ENCODE measurements around the gene LTBP3.

Gene LTBP3

GRCh38 chr11:65591939-65592857 is 34.0 kb upstream of the LTBP3 start:
- H3K4me1 Mint-ChIP-seq = peaks cover 37 to 64% of the 10 kb centered on the region in 2 donors
- no peaks in the 10 kb centered on the region for H3K27me3 Mint-ChIP-seq
- ATAC-seq (replicated peaks) = no peak
- H3K9me3 Mint-ChIP-seq = no peaks in the 10 kb centered on the region
- DNase-seq = no peak
- H3K4me3 Mint-ChIP-seq = no peak overlapping the region
- H3K36me3 Mint-ChIP-seq = peaks cover 41 to 65% of the 10 kb centered on the region in 2 donors
- no peak overlapping the region for H3K27ac Mint-ChIP-seq

GRCh38 chr11:65590240-65590738 is 32.1 kb upstream of the LTBP3 start:
- H3K9me3 Mint-ChIP-seq = no peaks in the 10 kb centered on the region
- no peak overlapping the region for H3K4me3 Mint-ChIP-seq
- DNase-seq = no peak
- ATAC-seq (replicated peaks) = no peak
- H3K4me1 Mint-ChIP-seq = peaks cover 43 to 74% of the 10 kb centered on the region in 2 donors
- H3K27me3 Mint-ChIP-seq = no peaks in the 10 kb centered on the region
- peak overlapping the region; percentile 76 for H3K27ac Mint-ChIP-seq
- H3K36me3 Mint-ChIP-seq = peaks cover 48 to 70% of the 10 kb centered on the region in 2 donors

GRCh38 chr11:65589444-65590239 is 31.5 kb upstream of the LTBP3 start:
- DNase-seq (peak; percentile 64), ATAC-seq (replicated peaks) (peak; percentile 35 to 43)
- Mint-ChIP-seq H3K36me3 (peaks cover 45 to 67% of the 10 kb centered on the region in 2 donors), H3K27ac (peak overlapping the region; percentile 97), H3K4me1 (peaks cover 40 to 68% of the 10 kb centered on the region in 2 donors), H3K9me3 (no peaks in the 10 kb centered on the region), H3K4me3 (peak overlapping the region; percentile 78), H3K27me3 (no peaks in the 10 kb centered on the region)

GRCh38 chr11:65588199-65589054 is 30.3 kb upstream of the LTBP3 start:
- Mint-ChIP-seq H3K27ac (peak overlapping the region; percentile 97), H3K4me1 (peaks cover 44 to 63% of the 10 kb centered on the region in 2 donors), H3K27me3 (no peaks in the 10 kb centered on the region), H3K9me3 (no peaks in the 10 kb centered on the region), H3K4me3 (peak overlapping the region; percentile 78), H3K36me3 (peaks cover 47 to 68% of the 10 kb centered on the region in 2 donors)
- DNase-seq (peak; percentile 92), ATAC-seq (replicated peaks) (peak; percentile 88 to 89)

- Mint-ChIP-seq H3K9me3 (no peaks in the 10 kb centered on the region), H3K27ac (peak overlapping the region; percentile 97), H3K27me3 (no peaks in the 10 kb centered on the region), H3K36me3 (peaks cover 58 to 76% of the 10 kb centered on the region in 2 donors), H3K4me3 (peak overlapping the region; percentile 57 to 66), H3K4me1 (peaks cover 58 to 67% of the 10 kb centered on the region in 2 donors)
- DNase-seq (no peak), ATAC-seq (replicated peaks) (no peak)
Measured at GRCh38 chr11:65586676-65587075, 28.5 kb upstream of the LTBP3 start.

- no peaks in the 10 kb centered on the region for H3K9me3 Mint-ChIP-seq
- peak overlapping the region; percentile 28 to 56 for H3K4me3 Mint-ChIP-seq
- H3K27me3 Mint-ChIP-seq = no peaks in the 10 kb centered on the region
- no peak for ATAC-seq (replicated peaks)
- DNase-seq = no peak
- peak overlapping the region; percentile 97 for H3K27ac Mint-ChIP-seq
- peaks cover 60 to 74% of the 10 kb centered on the region in 2 donors for H3K36me3 Mint-ChIP-seq
- H3K4me1 Mint-ChIP-seq = peaks cover 60 to 70% of the 10 kb centered on the region in 2 donors
Measured at GRCh38 chr11:65586247-65586630, 28.1 kb upstream of the LTBP3 start.

GRCh38 chr11:65585396-65586246 is 27.5 kb upstream of the LTBP3 start:
- Mint-ChIP-seq H3K27ac (peak overlapping the region; percentile 97), H3K4me1 (peaks cover 61 to 74% of the 10 kb centered on the region in 2 donors), H3K4me3 (peak overlapping the region; percentile 28 to 56), H3K9me3 (no peaks in the 10 kb centered on the region), H3K27me3 (no peaks in the 10 kb centered on the region), H3K36me3 (peaks cover 58 to 78% of the 10 kb centered on the region in 2 donors)
- DNase-seq (no peak), ATAC-seq (replicated peaks) (no peak)

- no peak for DNase-seq
- peak overlapping the region; percentile 44 for H3K27ac Mint-ChIP-seq
- ATAC-seq (replicated peaks) = no peak
- peaks cover 57 to 80% of the 10 kb centered on the region in 2 donors for H3K36me3 Mint-ChIP-seq
- H3K4me1 Mint-ChIP-seq = peaks cover 57 to 71% of the 10 kb centered on the region in 2 donors
- H3K27me3 Mint-ChIP-seq = no peaks in the 10 kb centered on the region
- no peaks in the 10 kb centered on the region for H3K9me3 Mint-ChIP-seq
- H3K4me3 Mint-ChIP-seq = no peak overlapping the region
Measured at GRCh38 chr11:65584723-65585171, 26.6 kb upstream of the LTBP3 start.

GRCh38 chr11:65584106-65584505 is 25.9 kb upstream of the LTBP3 start:
- peak overlapping the region; percentile 44 for H3K27ac Mint-ChIP-seq
- no peaks in the 10 kb centered on the region for H3K27me3 Mint-ChIP-seq
- DNase-seq (no peak), ATAC-seq (replicated peaks) (no peak)
- no peaks in the 10 kb centered on the region for H3K9me3 Mint-ChIP-seq
- peaks cover 55 to 67% of the 10 kb centered on the region in 2 donors for H3K4me1 Mint-ChIP-seq
- no peak overlapping the region for H3K4me3 Mint-ChIP-seq
- peaks cover 60 to 83% of the 10 kb centered on the region in 2 donors for H3K36me3 Mint-ChIP-seq

GRCh38 chr11:65583589-65583988 is 25.4 kb upstream of the LTBP3 start:
- peak overlapping the region; percentile 62 for H3K27ac Mint-ChIP-seq
- DNase-seq (no peak), ATAC-seq (replicated peaks) (no peak)
- peak overlapping the region in 1 of 2 donors; percentile 2 for H3K4me3 Mint-ChIP-seq
- H3K4me1 Mint-ChIP-seq = peaks cover 52 to 67% of the 10 kb centered on the region in 2 donors
- peaks cover 58 to 83% of the 10 kb centered on the region in 2 donors for H3K36me3 Mint-ChIP-seq
- no peaks in the 10 kb centered on the region for H3K27me3 Mint-ChIP-seq
- H3K9me3 Mint-ChIP-seq = no peaks in the 10 kb centered on the region

- ATAC-seq (replicated peaks) = no peak
- peak overlapping the region in 1 of 2 donors; percentile 3 for H3K4me3 Mint-ChIP-seq
- no peaks in the 10 kb centered on the region for H3K9me3 Mint-ChIP-seq
Measured at GRCh38 chr11:65581928-65582327, 23.8 kb upstream of the LTBP3 start.

GRCh38 chr11:65580756-65581155 is 22.6 kb upstream of the LTBP3 start:
- H3K27ac Mint-ChIP-seq = peak overlapping the region; percentile 44
- H3K9me3 Mint-ChIP-seq = no peaks in the 10 kb centered on the region
- peak overlapping the region in 1 of 2 donors; percentile 26 for H3K4me3 Mint-ChIP-seq
- DNase-seq (no peak), ATAC-seq (replicated peaks) (no peak)
- peaks cover 50 to 74% of the 10 kb centered on the region in 2 donors for H3K36me3 Mint-ChIP-seq
- H3K4me1 Mint-ChIP-seq = peaks cover 40 to 63% of the 10 kb centered on the region in 2 donors
- H3K27me3 Mint-ChIP-seq = no peaks in the 10 kb centered on the region

More at GRCh38 chr11:65581928-65582327, 23.8 kb upstream of the LTBP3 start:
- H3K4me1 Mint-ChIP-seq = peaks cover 50 to 67% of the 10 kb centered on the region in 2 donors
- H3K27ac Mint-ChIP-seq = peak overlapping the region; percentile 44
- DNase-seq = no peak
- H3K36me3 Mint-ChIP-seq = peaks cover 58 to 80% of the 10 kb centered on the region in 2 donors
- no peaks in the 10 kb centered on the region for H3K27me3 Mint-ChIP-seq

All from stimulated activated naive B cell treated with anti-CD40 and anti-IgM and Interleukin-4, amounts not matched to agents 10 μg/mL and 1 μg/mL and 100 μg/mL, for 72 hours (primary cell).